IPS-18c (cell line): ENCODE data around the gene PRRT4.

Source experiments
- H3K4me3 ChIP-seq: 2 replicates; pipeline ENCODE4 v1.7.0; 2013; ENCODE audit warnings: low read depth, mild to moderate bottlenecking, low read length, moderate library complexity; ENCODE audit not compliant: insufficient read depth
- H3K9me3 ChIP-seq: one replicate; pipeline ENCODE4 v1.6.1; 2013; ENCODE audit warnings: mild to moderate bottlenecking, low read length, moderate library complexity; ENCODE audit not compliant: control insufficient read depth, insufficient read depth

The PRRT4 gene

DNA sequence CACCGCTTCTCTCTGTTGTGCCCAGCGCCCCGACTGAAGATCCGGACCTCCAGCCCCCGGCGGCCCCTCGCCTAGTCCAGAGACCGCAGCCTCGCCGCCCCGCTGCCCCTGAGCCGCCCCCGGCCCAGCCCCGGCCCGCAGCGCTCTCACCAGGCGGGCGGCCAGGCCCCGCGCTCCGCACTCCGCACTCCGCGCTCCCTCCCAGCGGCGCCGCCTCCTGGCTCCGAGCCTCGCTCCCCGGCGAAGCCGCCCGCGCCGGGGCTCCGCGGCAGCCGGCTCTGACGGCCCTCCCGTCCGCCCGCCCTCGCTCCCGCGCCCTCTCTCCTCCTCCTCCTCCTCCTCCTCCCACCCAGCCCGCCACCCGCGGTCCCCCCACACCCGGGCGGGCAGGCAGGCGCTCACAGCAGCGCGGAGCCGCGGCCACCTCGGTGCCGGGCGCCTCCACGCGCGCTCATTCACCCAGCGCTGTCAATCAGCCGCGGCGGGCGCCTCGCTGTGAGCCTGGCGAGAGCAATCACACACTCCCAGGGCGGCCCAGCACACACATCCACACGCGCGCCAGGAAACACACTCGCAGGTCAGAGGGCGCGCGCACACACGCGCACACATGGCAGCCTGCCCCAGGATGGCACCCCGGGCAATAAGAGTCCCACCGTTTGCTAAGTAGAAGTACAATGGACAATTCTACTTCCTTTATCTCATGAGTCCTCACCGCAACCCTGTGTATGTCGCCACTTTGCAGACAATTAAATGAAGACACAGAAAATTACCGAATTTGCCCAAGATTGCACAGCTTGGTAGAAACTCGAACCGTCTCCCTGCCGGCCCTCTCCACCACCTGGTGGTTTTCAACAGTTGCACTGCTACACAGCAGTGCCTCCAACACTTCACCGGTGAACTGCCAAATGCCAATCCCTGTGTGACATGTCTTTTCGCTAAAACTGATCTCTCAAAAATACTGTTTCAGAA is at the start of gene PRRT4:
PRRT4 (minus strand) TSS at position 280 of the 969 bp plus-strand sequence.
- Histone ChIP-seq H3K4me3 (peak within 1 kb of the TSS; percentile 68), H3K9me3 (no peaks in the 10 kb centered on the region)

DNA sequence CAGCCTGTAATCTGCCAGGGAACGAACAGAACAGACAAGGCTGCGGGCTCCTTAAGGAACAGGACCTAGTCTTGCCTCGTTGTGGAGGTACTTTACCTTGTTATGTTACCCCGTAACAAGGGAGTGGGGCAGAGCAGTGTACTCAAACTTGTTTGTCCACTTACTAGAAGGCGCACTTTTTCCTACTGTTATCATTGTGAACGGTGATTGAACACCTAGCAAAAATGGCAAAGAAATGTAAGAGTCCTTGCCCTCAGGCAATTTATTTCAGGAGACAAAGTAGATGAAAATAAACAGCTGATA is 48.9 kb upstream of the PRRT4 start:
- H3K4me3 ChIP-seq: peak overlapping the region; percentile 55

DNA sequence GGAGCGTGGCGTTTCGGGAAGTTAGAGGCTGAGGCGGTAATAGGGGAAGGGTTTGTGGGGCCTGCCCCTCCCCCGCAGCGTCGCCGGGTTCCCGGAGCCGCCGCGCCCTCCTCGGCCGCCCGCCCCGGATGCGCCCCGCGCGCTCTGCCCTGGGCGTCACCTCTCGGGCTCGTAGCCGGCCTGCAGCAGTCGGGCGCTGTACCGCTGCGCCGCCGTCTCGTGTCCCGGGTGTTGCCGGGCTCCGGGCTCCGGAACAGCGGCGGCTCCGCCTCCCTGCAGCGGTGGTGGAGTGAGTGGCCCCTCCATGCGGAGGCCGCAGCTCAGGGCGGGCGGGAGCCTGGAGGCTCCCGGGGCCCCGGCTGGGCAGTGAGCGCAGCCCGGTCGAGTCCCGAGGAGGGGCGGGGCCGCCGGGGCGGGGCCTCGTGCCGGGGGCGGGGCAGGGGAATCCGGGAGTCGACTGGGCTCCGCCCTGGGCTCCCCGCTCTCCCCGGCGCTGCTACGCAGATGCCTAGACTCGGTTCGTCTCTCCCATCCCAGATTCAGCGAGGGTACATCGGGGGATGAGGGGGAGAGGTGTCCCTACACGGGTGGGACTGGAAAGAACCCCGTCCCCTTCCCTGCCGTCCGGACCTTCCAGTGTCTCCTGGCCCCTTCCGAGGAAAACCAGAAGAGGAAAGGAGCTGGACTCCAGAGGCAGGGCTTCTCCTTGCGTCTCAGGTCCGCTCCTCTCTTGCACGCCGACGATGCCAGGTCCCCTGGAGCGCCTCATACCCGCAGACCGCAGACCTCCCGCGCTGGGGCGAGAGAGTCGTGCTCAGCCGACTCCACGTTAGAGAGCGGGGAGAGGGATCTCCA is 48.3 kb upstream of the PRRT4 start, which contains the start of gene IMPDH1:
IMPDH1 (minus strand) TSS at position 387 of the 855 bp plus-strand sequence; CDS start at position 306, 81 bp downstream.
- Histone ChIP-seq H3K4me3 (peak within 1 kb of the TSS; percentile 55), H3K9me3 (no peaks in the 10 kb centered on the region)

More for the DNA sequence above, 48.9 kb upstream of the PRRT4 start:
- no peaks in the 10 kb centered on the region for H3K9me3 ChIP-seq

DNA sequence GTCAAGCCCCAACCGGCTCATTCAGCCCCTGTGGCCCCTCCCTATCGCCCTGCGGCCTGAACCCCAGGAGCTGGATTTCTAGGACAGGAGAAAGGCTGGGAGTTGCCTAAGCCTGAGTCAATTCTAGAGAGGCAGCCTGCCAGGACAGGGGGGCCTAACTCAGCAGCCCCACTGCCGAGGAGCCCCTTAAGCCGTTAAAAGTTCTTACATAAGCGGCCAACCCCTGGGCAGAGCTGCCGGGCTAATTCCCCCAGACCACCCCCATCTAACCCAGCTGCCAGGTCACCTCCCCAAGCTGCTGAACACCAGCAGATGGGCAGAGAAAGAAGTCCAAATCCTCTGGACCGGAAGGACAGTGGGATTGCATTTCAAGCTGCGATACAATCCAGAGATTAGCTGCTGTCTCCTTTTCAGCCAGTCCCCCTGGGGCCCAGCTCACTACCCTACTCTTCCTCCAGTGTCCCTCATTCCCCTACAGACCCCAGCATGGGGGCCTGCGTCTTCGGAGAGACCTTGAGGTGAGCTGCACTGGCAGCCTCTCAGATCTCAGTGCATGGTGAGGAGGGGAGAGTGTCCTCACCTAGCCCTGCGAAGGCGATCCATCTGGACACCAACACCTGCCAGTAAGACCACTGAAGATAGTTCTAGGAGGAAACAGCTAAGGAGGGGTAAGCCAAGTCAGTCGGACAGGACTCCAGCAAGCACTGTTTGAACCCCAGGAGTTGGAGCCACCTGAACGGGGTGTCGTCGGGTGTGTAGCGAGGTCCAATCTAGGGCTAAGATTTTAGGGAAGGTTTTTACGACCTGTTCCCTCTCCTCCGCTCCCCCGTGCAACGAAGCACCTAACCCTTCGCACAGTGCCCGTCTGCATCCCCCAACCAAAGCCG is 47.5 kb upstream of the PRRT4 start:
- Histone ChIP-seq H3K4me3 (peak overlapping the region; percentile 55), H3K9me3 (no peaks in the 10 kb centered on the region)

DNA sequence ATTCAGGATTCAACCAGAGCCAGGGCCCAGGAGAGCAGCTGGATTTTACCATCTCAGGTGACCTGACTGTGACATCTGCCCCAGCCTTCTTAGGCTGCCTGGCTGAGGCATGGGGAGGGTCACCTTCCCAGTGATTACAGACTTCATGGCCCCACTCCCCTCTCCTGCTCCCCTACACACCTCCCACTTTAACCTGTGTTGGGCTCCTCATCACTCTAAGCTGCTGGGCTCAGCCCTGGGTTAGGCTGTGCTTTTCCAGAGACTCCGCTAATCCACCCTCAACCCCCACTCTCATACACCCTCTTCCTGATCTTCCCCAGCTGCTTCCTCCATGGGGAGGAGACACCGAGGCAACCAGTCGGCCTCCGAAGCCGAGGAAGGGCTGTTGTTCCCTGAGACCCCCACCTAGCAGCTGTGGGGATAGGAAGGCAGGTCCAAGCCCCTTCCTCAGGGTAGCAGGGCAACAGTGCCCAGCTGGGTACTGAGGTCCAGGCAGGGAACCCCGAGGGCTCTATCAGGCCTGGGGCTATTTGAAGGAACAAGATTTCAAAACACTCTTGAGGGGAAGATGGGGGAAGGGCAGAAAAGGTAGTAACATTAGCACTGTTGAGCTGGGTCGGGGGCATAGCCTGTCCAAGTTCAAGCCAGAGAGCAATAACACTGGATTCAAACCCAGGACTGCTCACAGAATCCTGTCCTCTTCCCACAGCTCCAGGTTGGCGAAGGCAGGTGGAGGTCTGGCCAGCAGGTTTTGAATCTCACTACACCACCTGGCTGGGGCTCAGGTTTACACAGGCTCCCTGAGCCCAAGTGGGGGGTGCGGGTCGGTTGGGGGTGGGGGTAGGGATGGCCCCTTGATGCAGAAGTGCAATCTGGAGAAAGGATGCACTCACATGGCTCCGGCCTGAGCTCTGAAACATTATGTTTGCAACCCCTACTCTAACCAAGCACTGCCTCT is 46.5 kb upstream of the PRRT4 start:
- Histone ChIP-seq H3K9me3 (no peaks in the 10 kb centered on the region), H3K4me3 (no peak overlapping the region)

DNA sequence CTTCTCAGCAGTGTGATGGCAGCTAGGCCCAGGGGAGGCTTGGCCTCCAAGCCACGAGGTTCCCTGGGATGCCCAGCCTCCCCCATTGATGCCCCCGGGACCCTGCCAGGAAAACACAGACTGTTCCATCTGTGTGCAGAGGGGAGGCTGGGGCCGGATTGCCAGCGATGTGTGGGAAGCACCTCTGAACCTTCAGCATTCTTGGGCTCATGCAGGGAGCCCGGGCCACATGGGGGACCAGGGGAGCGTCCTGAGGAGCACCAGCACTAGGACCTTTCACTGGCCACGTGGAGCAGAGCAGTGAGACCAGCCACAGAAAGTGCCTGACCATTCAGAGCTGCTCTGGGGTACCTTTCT is 45.7 kb upstream of the PRRT4 start:
- Histone ChIP-seq H3K4me3 (no peak overlapping the region), H3K9me3 (no peaks in the 10 kb centered on the region)

DNA sequence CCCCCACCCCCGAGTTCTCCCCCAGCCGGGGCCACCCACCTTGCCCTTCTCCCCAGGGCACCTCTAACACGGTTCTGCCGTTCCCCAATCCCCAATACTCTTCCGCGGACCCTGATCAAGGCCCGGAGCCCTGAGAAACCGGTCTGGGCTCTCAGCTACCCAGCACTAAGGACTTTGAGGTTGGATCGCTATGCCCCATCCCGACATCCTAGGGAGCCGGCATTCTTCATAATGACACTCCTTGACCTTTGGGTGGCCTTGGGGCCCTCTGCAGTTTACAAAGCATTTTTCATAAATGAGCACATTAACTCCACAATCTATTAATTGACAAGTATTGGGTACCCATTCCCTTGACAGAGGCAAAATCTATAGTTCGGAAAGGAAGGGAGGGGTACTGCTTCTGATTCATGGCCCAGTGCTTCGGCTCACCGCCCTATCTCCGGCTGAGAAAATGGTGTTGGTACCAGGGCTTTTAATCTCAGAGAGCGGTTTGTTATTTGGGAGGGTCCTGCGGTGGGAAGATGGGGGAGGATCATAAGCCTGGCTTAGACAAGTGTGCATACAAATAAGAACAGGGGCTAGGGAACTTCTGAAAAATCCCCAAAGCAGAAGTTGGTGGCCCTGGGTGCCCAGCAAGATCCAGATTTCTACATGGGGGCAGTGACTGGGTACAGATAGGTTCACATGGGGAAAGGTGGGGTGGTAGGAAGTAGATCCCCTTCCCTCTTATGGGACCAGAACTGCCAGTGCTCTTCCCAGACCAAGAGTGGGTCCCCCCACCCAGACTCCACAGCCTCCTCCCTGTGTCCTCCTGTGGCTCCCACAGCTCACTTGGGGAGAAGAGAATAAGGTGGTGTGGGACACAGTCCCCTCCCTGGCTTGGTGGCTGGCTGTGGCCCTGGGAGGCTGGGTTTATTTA is 45.1 kb upstream of the PRRT4 start:
- peak overlapping the region; percentile 4; the same call in 1 of the 2 replicates for H3K4me3 ChIP-seq
- H3K9me3 ChIP-seq: no peaks in the 10 kb centered on the region

DNA sequence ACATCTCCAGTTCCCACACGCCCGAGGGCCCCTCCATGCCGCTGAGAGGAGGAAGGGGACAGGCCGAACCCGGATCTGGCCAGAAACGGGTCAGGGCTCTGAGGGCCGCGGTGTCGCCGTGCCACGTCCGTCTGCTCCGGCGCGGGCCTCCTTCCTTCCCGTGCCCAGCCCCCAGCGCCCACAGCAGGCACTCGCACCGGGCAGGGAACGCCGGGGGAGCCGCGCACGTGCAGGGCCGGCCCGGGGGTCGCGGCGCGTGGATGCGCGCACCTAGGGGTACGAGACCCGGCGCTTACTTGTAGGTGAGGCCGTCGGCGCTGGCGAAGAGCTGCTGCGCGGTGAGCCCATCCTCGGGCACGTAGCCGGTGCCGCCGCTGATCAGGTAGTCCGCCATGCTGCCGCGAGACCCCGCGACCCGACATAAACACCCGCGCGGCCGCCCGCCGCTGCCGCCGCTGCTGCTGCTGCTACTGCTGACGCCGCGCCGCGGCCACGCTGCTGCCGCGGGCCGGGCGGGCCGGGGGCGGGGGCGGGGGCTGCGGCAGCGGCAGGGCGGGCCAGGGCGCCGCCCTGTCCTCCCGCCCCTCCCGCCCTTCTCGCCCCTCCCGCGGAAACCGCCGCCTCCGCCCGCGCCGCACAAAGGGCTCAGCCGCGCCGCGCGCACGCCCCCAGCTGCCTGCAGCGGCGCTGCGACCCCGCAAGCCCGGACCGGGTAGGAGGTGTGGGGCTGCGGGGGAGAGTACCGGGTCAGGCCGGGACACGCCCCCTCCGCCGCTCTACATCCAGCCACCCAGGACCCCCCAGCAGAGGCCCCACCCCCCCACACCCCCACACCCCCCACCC is 44.2 kb upstream of the PRRT4 start:
- no peaks in the 10 kb centered on the region for H3K9me3 ChIP-seq
- peak overlapping the region; percentile 64 for H3K4me3 ChIP-seq

DNA sequence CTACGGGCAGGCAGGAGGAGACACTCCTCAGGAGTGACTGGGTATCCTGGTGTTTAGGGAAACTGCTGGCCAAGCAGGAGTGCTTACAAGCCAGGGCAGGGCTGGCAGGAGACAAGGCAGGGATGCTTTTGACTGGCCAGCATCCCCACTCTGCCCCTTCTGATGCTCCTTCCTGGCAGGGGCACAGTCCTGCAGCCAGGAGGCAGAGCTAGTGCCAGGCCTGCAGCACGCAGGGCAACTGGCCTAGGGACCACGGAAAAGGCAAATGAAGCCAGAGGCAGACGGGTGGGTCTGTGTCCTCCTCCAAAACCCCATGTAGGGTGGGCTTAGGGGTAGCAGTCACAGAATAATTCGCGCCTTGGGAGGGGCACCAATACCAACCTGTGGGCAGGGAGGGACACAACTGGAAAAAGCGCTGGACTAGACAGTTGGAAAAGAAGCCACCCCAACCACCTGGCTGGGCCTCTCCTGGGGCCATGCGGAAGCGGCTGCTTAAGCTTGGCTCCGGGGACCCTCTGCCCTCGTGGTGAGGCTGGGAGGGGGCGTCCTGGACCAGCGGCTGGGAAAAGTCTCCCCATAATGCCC is 43.5 kb upstream of the PRRT4 start:
- peak overlapping the region; percentile 64 for H3K4me3 ChIP-seq

DNA sequence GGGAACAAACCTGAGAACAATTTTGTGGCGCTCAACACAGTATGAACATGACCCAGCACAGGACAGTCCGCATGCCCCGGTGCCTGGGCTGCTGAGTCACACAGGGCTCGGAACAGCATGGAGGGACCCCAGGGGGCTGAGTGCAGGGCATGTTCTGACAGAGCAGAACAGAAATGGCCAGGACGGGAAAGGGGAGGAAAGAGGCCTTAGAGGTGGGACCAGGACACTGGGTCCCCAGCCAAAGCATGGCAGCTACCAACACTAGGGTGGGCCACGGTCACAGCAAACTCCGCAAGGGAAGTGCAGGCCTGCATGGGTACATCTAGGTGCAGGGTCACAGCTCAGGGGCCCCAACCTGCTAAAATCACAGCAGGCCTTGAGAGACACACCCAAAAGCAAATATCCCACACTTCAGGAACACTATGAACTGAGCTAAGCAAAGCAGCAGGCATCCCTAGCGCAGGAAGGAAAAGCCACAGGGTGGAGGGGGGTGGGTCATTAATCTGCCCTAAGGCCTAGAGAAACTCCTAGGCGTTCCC is 42.7 kb upstream of the PRRT4 start:
- peak overlapping the region; percentile 64; the same call in 1 of the 2 replicates for H3K4me3 ChIP-seq
- no peaks in the 10 kb centered on the region for H3K9me3 ChIP-seq

More for the DNA sequence above, 43.5 kb upstream of the PRRT4 start:
- no peaks in the 10 kb centered on the region for H3K9me3 ChIP-seq

DNA sequence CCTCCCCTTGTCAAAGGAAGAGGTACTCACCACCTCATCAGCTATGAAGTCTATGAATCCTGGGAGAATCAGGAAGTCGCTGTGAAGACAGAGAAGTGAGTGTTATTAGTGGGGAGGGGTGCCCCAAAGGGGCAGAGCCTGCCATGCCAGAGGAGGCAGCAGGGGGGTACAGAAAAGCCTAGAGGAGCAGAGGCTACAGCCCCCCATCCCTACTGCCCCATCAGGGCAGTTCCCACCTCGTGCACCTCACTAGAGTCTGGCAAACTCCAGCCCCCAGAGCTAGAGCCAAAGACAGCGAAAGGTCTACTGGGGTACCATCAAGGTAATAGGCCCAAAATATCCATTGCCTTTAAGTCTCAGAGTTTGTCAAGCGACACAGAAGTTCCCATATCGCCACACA is 42.2 kb upstream of the PRRT4 start:
- Histone ChIP-seq H3K4me3 (no peak overlapping the region), H3K9me3 (no peaks in the 10 kb centered on the region)

DNA sequence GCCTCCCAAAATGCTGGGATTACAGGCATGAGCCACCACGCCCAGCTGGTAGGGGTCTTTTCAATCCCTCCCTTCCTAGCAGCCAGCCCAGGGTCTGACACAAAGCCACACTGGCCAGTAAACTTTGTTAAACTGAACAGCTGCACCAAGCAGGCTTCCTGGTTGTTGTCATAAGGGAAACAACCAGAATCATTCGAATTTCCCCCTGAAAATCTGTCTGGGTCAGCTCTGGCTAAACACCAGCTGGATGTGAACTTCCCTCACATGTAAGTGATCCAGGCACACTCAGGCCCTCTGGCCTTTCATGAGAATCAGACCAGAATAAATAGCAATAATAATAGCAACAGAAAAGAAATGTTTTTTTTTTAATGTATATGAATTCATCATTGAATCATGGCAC is 40.9 kb upstream of the PRRT4 start:
- Histone ChIP-seq H3K4me3 (no peak overlapping the region), H3K9me3 (no peaks in the 10 kb centered on the region)

DNA sequence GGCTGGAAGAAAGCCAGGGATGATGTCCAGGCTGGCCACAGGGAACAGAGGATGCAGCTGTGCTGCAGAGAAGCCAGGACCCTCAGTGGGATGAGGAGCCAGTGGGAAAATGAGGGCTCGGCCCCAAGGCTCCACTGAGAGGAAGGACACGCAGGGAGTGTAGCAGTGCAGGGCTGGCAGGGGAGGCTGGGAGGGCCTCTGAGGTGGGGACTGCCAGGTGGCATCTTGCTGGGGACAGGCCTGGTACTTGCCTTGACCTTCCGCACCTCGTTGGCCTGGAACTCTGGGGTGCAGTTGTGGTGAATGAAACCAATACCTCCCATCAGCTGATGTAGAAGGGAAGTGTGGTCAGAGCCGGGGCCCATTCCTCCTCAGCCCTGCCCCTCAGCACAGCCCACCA is 39.1 kb upstream of the PRRT4 start:
- Histone ChIP-seq H3K9me3 (no peaks in the 10 kb centered on the region), H3K4me3 (no peak overlapping the region)

DNA sequence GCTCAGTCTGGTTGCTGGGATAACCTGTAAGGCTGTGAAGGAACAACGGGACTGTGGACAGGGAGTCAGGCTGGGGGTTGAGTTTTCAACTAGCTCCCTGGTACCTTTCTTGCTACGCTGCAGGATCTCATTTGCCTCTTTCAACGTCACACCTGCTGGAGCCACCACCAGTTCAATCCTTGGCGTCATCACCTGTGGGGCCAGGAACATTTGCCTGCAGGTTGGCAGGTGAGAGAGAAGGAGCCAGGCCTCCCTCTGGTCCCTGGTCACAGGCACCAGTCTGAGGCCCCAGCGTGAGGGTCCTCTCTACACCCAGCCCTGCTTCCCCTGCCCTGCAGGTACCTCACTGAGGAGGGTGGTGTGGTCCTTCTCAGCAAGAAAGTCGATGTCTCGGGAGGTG is 38.5 kb upstream of the PRRT4 start:
- Histone ChIP-seq H3K4me3 (no peak overlapping the region), H3K9me3 (no peaks in the 10 kb centered on the region)
